GM11168 (cell line): ENCODE results near the gene PTER.

Experiments
- in situ Hi-C: fragments of 300-500 bp; cut with MboI; formaldehyde crosslinking; loops from one replicate; pipeline ENCODE4 v1.12.0; 2022; ENCODE audit warnings: low sequenced_read_pairs; ENCODE audit not compliant: unreplicated experiment

PTER gene

GRCh38 chr10:16521311-16522016 lies 84.7 kb downstream of the PTER start, which contains the start of gene C1QL3:
C1QL3 (minus strand) TSS chr10:16521879; CDS start chr10:16521065, 814 bp downstream.
- in situ Hi-C loops = no loop called here

GRCh38 chr10:16527452-16527851 lies 90.6 kb downstream of the PTER start:
- in situ Hi-C loops = loop anchor here (25.0 kb wide), 1 partner anchor 640 kb away; no protein-coding TSS in a partner anchor

GRCh38 chr10:16529853-16530252 lies 93.0 kb downstream of the PTER start:
- in situ Hi-C loops = loop anchor here (25.0 kb wide), 1 partner anchor 643 kb away; no protein-coding TSS in a partner anchor

GRCh38 chr10:16536155-16536554 lies 99.3 kb downstream of the PTER start:
- in situ Hi-C loops = loop anchor here (25.0 kb wide), 1 partner anchor 649 kb away; no protein-coding TSS in a partner anchor

GRCh38 chr10:16544099-16544498 lies 107.3 kb downstream of the PTER start:
- in situ Hi-C loops = loop anchor here (25.0 kb wide), 1 partner anchor 657 kb away; no protein-coding TSS in a partner anchor

- in situ Hi-C loops = loop anchor here (25.0 kb wide), 1 partner anchor 657 kb away; no protein-coding TSS in a partner anchor
Observed at GRCh38 chr10:16544591-16544990, 107.8 kb downstream of the PTER start.

- in situ Hi-C loops = loop anchor here (25.0 kb wide), 1 partner anchor 658 kb away; no protein-coding TSS in a partner anchor
Observed at GRCh38 chr10:16545116-16545736, 108.4 kb downstream of the PTER start.

GRCh38 chr10:16547973-16548372 lies 111.2 kb downstream of the PTER start:
- in situ Hi-C loops = loop anchor here (25.0 kb wide), 1 partner anchor 661 kb away; no protein-coding TSS in a partner anchor

GRCh38 chr10:16559236-16559773 lies 122.5 kb downstream of the PTER start:
- in situ Hi-C loops = no loop called here

- in situ Hi-C loops = no loop called here
Observed at GRCh38 chr10:16562891-16563290, 126.1 kb downstream of the PTER start.
